Measurements from ENCODE around the gene PGC.

GRCh38 chr6:41704656-41705310 lies 42.4 kb downstream of the PGC start:
- TF ChIP-seq CTCF (IDR thresholded peaks at IDR 0.05; ENCODE audit: borderline replicate concordance, extremely low read depth, low read length, poor library complexity, severe bottlenecking) = no peak
- TF ChIP-seq EZH2 (IDR thresholded peaks at IDR 0.05; ENCODE audit: borderline replicate concordance, low read depth, low read length, severe bottlenecking) = no peak
